ENCODE results near the gene CD209. TPM values are rescaled to one million over a fixed set of nuclear protein-coding genes. Genes with fewer than 3 reads are reported as not detected.
A peak's percentile ranks its signal among the peaks of the same experiment; 100 is the strongest.

Gene CD209
- total RNA-seq, 4 donors from 2014 or later: 12.7 to 21.8 (median 17.2) TPM

DNA sequence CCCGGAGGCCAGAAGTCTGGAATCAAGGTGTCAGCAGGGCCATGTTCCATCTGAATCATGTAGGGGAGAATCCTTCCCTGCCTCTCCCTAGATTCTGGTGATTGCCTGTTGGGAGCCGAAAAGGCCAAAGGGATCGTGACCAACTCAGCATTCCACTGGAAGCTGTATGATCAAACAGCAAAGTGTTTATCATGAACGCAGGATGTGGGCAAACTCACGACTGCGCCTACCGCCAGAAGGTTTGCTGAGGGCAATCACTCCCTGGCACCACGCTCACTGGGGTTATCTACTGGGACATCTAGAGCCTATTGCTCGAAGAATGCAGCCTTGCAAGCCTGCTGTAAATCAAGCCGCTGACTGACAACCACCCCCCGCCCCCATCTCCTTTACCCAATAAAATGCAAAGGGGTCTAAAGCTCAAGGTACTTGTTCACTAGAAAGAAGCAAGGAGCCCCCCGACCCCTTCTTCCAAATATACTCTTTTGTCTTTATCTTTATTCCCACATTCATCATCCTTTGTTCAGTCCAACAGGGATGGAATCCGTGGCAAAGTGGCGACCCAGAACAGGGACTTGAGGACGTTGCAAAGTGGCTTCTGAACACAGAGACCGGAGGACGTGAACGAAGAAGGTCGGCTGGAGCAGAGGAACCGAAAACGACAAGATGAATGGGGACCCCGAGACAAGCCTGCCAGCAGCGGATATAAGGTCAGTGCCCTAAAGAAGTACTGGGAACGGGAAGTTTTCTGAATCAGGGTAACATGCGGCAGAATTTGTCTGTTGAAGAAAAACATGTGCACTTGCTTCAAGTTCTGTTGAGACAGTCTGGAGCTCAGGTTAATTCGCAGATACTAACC lies 32.5 kb upstream of the CD209 start:
- TF ChIP-seq, protein P1, sequence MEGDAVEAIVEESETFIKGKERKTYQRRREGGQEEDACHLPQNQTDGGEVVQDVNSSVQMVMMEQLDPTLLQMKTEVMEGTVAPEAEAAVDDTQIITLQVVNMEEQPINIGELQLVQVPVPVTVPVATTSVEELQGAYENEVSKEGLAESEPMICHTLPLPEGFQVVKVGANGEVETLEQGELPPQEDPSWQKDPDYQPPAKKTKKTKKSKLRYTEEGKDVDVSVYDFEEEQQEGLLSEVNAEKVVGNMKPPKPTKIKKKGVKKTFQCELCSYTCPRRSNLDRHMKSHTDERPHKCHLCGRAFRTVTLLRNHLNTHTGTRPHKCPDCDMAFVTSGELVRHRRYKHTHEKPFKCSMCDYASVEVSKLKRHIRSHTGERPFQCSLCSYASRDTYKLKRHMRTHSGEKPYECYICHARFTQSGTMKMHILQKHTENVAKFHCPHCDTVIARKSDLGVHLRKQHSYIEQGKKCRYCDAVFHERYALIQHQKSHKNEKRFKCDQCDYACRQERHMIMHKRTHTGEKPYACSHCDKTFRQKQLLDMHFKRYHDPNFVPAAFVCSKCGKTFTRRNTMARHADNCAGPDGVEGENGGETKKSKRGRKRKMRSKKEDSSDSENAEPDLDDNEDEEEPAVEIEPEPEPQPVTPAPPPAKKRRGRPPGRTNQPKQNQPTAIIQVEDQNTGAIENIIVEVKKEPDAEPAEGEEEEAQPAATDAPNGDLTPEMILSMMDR (IDR thresholded peaks at IDR 0.05): no peak
- DNase-seq (ENCODE audit: low spot score) (no peak), ATAC-seq (ENCODE audit: low FRiP score) (no peak)

DNA sequence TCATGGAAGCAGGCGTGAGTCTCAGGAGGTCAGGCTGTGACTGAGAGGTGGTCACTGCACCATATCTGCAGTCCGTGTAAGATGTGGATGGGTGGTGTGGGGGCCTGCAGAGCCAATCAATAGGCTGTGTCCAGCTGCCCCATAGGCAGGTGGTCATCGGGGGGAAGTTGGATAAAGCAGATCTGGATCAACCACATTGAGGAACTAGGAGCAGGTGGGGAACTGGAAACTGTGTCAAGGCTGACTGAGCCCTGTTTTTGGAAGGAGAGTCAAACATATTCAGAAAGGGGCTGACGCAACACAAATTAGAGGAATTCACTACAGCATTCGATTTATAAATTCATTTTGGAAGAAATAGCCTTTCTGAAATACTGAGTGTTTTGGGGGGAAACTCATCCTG lies 30.7 kb upstream of the CD209 start:
- DNase-seq (ENCODE audit: low spot score) (no peak), ATAC-seq (ENCODE audit: low FRiP score) (no peak)
- TF ChIP-seq, protein P1 (IDR thresholded peaks at IDR 0.05): no peak

DNA sequence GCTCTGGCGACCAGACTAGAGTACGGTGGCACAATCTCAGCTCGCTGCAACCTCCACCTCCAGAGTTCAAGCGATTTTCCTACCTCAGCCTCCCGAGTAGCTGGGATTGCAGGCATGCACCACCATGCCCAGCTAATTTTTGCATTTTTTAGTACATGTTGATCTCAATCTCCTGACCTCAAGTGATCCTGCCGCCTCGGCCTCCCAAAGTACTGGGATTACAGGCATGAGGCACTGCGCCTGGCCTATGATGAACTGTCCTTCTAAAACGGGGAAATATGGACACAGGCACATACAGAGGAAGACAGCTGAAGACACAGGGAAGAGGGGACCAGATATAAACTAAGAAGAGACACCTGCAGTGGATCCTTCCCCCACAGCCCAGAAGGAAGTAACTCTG lies 28.4 kb upstream of the CD209 start:
- DNase-seq (ENCODE audit: low spot score) (no peak), ATAC-seq (ENCODE audit: low FRiP score) (no peak)
- TF ChIP-seq, protein P1 (IDR thresholded peaks at IDR 0.05): no peak

DNA sequence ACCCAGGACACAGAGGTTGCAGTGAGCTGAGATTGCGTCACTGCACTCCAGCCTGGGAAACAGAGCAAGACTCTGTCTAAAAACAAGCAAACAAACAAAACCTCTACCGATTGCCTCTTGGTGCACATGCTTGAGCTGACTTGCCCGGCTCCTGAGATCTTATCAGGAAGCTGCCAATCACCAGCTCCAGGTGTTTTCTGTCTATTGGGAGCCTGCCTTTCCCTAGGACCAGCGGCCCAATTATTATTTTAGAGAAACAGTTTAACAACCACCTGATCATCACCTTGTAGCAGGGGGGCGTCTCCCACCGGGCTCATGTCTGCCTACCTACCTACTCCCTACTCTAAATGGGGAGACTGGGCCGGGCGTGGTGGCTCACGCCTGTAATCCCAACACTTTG lies 26.5 kb upstream of the CD209 start:
- TF ChIP-seq, protein P1 (IDR thresholded peaks at IDR 0.05): no peak
- DNase-seq (ENCODE audit: low spot score): no peak
- no peak for ATAC-seq (ENCODE audit: low FRiP score)

DNA sequence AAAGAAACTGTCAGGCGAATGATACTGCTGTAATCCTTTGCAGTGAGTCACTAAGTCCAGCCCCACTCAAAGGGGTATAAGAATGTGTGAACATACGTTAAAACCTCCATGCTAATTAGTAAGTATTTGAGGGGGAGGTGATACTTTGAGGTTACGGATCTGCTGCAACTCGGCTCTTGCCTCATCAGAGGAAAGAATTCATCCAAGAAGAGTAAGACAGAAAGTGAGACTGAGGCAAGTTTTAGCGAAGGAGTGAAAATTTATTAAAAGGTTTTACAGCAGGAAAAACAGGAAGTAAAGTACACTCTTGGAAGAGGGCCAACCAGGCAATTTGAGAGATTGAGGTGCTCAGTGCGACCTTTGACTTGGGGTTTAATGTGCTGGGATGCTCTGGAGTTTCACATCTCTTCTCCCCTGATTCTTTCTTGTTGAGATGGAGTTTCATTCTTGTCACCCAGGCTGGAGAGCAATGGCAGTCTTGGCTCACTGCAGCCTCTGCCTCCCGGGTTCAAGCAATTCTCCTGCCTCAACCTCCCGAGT lies 25.5 kb upstream of the CD209 start:
- TF ChIP-seq, protein P1 (IDR thresholded peaks at IDR 0.05): no peak
- ATAC-seq (ENCODE audit: low FRiP score): peak; percentile 66
- DNase-seq (ENCODE audit: low spot score): no peak

DNA sequence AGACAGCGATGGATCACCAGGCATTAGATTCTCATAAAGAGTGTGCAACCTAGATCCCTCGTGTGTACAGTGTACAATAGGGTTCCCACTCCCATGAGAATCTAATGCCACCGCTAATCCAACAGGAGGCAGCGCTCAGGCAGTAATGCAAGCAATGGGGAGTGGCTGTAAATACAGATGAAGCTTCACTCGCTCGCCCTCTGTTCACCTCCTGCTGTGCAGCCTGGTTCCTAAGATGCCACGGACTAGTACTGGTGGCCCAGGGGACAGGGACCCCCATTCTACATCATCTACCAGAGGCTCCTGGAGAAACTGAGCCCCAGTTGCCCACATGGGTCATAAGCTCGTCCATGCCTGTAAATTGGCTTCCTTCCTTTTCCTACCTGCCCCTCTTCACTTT lies 23.7 kb upstream of the CD209 start:
- no peak for DNase-seq (ENCODE audit: low spot score)
- no peak for ATAC-seq (ENCODE audit: low FRiP score)
- TF ChIP-seq, protein P1 (IDR thresholded peaks at IDR 0.05): no peak

DNA sequence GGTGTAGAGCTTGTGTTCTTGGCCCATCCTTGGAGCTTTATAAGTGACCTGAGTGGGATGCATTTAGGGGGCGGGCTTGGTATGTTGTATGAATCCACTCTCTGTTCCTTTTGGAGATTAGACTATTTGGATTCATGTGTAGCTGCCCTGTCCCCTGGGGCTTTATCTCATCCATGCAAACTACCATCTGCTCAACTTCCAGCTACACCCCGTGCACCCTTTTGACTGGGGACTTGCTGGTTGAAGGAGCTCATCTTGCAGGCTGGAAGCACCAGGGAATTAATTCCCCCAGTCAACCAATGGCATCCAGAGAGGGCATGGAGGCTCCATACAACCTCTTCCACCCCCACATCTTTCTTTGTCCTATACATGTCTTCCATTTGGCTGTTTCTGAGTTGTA lies 21.8 kb upstream of the CD209 start:
- no peak for ATAC-seq (ENCODE audit: low FRiP score)
- no peak for DNase-seq (ENCODE audit: low spot score)
- TF ChIP-seq, protein P1 (IDR thresholded peaks at IDR 0.05): no peak

Data from omental fat pad (tissue), 4 donors.